NCI-H748 treated with DMSO at 0.1 percent for 48 hours (cell line): Measurements from ENCODE around the gene ATAD2B.

Source experiments
- DNase-seq: peaks from one replicate; lab custom pipeline; 2025; lab: John Stamatoyannopoulos, UW

ATAD2B gene

DNA sequence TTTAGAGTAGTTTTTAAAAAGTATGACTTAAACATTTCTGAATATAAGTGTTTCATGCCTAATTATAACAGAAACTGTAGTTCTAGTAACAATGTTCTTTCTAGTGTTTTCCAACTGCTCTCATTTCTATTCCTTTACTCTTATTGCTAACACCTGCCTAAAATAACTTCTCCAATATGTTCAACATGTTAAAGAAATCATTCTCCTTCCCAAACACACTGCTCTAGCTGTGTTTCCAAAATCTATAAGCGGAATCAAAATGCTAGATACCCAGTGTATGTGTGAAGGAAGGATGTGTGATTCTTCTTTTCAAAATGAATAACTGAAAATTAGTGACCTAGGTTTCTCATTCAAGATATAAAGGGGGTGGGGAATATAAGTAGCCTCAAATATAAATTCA, 89.1 kb downstream of the ATAD2B start:
- DNase-seq: no peak

DNA sequence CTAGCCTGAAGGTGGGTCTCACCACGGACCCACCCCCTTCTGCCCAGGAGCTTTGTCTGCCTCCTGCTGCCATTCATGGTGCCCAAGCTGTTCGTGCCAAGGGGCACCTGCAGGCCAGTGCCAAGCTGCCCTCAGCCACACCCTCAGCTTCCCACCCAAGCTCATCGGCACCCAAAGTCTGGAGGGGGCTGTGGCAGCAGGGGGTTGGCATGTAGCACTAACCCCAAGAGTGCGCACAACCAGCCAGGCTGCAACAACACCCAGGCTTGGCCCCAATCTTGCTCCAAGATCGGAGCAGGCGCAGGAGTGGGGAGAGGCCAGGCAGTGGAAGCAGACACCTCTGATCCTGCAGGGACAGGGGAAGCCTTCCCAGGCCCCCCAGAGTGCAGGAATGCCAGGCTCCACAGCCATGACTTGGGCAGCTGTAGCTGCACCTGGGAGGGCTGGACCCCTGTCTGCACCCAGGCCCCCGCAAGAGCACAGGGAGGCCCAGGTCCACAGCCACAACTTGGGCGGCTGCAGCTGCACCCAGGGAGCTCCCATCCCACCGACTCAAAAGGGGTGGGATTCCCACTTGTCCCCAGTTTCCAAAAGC, 89.9 kb downstream of the ATAD2B start:
- no peak for DNase-seq

DNA sequence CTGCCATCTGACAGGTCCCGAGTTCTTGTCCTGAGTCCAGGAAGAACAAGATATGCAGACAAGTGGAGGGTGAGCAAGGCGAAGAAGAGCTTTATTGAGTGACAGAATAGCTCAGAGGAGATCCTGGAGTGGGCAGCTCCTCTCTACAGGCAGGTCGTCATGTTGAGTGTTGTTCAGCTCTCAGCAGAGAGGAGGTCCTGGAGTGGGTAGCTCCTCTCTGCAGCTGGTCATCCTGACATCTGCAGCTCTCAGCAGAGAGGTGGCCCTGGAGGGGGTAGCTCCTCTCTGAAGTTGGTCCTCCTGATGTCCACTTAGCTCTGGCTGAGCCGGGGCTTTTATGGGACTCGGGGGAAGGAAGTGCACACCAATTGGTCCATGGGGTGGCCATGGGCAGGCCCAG, 90.4 kb downstream of the ATAD2B start:
- no peak for DNase-seq

DNA sequence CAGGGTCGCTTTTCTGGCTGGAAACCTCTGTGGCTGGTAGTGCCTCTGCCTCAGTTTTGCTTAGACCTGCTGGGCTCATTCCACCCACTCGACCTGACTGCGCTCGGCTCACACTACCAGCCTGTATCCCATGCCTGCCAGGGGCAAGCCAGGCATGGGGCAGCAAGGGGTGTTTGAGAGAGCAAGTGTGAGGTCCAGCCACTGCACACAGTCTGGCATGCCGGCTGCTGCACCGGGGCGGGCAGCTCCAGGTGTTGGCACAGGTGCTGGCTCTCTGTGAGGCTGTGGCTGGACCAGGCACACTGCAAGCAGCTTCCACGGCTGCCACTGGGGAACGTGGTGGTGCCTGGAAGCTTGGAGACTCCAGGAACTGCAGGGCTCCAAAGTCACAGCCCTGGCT, 90.9 kb downstream of the ATAD2B start:
- no peak for DNase-seq

DNA sequence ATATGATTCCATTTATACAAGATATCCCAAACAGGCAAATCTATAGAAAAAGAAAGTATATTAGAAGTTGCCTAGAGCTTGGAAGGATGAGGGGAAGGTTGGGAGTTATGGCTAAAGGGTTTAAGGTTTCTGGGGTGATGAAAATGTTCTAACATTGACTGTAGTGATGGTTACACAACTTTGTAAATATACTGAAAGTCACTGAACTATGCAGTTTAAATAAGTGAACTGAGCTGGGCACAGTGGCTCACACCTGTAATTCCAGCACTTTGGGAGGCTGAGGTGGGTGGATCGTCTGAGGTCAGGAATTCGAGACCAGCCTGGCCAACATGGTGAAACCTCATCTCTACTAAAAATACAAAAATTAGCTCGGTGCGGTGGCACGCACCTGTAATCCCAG, 91.5 kb downstream of the ATAD2B start:
- DNase-seq: no peak

DNA sequence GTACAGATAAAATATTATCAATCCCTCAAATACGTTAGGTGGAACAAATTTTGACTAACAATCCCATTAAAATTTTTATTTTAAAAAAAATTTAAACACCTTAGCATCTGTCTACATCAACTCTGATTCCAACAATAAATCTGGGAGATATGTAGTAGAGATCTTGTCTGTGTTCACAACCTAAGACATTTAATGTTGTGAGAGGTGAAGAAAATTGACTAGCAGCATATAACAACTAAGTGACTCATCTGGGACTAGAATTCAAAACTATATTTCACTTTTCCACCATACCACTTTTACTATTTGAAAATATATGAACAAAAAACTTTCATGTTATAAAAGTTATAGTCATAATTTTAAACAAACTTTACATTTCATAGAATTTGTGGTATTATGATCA, 97.9 kb downstream of the ATAD2B start:
- DNase-seq: no peak

DNA sequence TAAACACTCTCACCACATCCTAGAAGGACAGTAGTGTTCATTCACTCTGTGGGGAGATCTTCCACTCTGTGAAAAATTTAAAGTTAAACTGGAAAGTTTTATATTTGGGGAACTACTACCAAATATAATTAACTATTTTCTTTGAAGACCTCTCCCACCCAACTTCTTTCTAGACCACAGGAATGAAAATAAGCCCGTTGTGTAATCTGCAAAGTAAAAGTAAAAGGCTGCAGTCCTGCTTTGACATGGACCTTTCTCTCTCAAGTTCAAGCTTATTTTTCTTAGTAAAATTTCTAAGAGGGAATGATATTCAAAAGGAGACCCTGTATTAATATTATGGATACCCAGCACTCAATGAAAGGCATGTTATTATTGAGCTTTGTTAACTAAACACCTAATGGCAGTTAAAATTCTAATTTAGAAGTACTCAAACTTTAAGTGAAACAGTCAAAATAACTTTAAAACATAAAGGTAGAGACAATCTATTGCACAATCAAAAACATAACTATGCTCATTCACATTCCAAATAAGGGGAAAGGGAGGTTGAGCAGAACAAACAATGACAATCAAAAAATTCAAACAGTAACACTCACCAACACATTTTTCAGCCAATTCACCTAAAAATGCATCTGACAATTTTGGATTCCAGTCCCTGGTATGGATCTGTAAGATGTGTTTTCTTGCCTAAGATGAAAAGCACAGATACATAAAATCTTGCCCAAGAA, 98.5 kb downstream of the ATAD2B start:
- no peak for DNase-seq

DNA sequence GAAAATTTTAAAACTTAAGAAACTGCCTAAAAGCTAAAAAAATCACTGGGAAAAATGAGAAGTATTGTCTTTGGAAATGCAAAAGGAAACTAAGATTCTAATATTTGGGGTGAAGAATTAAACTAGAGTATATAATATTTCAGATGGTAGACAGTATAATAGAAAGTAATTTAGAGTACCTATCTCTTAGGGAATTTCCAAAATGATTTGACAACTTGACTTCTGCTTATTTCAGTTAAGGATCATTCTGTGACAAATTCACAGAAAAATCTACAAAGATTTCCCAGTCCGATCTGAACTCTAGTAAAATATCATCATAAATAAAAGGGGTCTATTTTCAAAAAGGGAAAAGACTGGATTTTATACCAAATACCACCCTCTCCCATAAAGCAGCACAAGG, 99.6 kb downstream of the ATAD2B start:
- no peak for DNase-seq

DNA sequence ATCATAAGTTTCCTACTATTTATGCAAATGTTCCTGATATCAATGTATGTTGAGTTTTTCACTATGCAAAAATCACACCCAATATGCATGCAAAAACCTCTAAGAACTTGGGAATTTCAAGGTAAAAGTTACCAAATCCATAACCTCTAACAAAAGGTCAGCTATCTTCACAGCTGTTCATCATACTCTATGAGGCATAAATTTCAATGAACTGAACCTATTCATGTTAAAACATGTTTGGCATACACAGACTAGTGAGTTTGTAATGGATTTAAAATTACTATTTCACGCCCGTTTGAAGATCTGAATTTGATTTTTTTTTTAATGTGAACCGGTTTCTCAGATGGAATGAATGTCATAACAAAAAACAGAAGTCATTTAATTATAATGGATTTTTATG, 100.2 kb downstream of the ATAD2B start:
- no peak for DNase-seq

DNA sequence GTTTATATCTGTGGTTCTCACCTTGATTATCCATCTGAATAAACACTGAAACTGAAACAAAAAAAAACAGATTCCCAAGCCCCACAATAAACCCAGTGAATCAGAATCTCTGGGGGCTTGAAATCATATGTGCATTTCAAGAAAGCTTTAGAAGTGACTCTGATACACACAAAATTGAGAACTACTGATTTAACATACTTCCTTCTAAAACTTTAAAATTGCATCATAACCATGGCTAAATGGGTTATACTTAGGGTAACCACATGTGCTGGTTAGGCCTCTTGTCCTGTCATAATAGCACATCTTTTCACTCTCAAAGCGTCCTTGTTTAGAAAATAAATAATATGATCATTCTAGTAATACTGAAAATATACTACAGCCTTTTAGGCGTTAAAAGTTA, 100.9 kb downstream of the ATAD2B start:
- no peak for DNase-seq

DNA sequence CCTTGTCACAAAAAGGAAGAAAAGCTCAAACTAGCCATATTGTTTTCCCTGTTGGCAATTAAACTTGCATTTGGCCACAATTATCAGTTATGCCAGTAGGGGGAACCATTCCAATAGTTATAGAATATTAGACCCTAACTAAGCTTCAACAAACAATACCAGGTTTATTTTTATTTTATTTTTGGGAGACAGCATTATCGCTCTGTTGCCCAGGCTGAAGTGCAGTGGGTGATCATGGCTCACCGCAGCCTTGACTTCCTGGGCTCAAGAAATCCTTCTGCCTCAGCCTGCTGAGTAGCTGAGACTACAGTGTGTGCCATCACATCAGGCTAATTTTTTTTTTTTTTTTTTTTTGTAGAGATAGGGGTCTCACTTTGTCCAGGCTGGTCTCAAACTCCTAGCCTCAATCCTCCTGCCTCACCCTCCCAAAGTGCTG, 102.1 kb downstream of the ATAD2B start:
- DNase-seq: peak; percentile 55

DNA sequence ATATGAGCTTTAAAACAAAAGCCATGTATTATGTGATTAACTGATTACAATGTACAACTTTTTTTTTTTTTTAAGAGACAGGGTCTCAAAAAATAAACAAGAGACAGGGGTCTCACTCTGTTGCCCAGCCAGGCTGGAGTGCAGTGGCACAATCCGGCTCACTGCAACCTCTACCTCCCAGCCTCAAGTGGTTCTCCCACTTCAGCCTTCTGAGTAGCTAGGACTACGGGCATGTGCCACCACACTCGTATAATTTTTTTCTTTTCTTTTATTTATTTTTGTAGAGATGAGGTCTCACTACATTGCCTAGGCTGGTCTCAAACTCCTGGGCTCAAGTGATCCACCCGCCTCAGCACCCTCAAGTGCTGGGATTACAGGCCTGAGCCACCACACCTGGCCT, 103.1 kb downstream of the ATAD2B start:
- DNase-seq: no peak

DNA sequence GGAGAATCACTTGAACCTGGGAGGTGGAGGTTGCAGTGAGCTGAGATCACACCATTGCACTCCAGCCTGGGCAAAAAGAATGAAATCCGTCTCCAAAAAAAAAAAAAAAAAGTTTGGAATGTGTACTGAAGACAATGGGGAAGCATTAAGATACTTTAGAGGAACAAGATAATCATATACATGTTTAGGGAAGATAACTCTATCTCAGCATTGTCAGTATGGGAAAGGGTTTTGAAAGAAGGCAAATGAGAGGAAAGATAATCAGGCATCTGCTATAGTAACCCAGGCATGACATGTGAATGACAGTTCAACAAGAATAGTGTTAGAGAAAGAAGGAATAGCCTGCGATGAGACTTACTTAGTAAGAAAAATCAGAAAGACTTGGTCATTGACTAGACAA, 112.0 kb downstream of the ATAD2B start:
- no peak for DNase-seq

DNA sequence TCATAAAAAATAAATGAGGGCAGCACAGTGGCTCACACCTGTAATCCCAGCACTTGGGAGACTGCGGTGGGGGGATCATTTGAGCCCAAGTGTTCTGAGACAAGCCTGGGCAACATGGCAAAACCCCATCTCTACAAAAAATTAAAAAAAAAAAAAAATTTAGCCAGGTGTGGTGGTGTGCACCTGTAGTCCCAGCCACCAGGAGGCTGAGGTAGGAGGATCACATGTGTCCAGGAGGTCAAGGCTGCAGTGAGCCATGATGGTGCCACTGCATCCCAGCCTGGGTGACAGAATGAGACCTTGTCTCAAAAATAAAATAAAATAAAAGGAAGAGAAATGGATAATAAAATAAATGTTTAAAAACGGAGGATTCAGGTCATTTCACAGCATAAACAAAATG, 113.5 kb downstream of the ATAD2B start:
- no peak for DNase-seq

DNA sequence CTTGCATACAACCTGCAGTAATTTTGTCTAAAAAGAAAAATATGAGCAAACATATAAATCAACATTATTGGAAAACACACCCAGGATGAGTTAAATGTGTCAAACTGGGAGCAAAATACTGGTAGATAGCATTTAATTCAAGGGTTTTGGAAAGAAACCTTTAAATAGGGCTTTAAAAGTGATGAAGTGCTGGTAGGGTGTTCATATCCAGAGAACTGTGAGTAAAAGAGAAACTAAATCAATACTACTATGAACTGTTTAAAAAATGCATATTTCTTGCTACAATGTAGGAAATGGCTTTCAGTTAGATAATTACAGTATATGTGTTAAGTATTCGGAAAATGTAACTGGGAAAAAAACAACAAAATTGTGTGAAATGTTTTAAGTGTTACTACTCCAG, 117.8 kb downstream of the ATAD2B start:
- no peak for DNase-seq

DNA sequence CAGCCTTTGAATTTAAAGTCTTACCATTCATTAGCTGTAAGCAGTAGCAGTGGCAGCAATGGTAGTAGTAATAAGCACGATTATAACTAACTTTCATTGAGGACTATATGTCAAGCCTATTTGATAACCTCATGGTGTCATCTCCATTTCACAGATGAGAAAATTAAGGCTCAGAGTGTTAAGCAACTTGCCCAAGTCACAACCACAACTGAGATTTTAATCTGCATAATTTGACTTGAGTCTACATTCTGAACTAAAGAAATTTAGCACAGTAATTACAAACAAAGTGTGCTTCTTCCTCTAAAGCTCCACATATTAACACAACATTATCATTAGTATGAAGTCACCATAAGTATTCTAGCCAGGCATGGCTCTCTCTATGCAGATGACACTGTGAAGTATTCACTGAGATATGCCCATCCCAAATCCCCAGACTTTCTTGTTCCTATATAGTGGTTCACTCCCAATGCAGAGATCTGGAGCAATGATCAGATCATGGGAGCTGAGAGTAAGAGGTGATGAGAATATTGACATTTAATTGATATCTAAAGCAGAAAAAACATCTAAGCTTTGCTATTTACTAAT, 120.2 kb downstream of the ATAD2B start:
- DNase-seq: no peak

DNA sequence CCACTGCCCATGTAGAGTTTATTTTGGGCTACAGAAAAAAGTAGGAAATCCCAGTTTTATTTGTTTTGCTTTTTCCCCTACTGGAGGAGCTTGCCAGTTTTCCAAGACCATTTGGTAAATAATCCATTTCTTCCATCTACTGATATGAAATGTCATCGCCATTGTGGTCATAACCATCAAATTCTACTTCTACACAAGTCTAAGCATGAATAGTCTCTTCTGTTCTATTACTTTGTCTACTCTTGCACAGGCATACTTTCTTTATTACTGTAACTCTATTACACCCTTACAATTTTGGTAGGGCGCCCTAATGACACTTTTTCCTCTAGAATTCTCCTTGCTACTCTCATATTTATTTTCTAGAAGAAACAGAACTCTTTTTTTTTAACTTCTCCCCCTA, 120.7 kb downstream of the ATAD2B start:
- no peak for DNase-seq

DNA sequence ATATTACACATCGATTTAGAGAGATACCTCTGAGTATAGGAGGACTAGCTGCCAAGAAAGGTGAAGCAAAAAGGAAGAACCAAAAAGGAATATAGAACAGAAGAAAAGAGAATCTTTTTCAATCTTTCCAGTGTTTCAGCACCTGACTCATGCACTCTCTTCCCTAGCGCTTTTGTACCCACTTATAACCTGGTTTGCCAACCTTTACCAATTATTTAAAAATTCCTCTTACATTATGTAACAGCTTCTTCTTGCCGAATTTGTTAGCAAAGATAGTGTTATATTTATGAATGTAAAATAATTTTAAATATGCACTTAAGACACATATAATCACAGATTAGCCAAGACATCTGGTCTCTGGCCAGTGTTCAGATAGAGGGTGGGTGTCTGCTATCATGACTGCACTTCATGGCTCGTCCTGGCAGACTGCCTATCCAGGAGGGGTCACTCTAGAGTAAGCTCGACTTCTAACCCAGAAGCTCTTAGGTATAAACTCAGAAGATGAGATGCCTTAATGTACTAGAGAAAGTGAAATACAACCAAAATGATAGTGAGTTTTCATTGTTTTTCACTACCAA, 122.9 kb downstream of the ATAD2B start:
- no peak for DNase-seq

DNA sequence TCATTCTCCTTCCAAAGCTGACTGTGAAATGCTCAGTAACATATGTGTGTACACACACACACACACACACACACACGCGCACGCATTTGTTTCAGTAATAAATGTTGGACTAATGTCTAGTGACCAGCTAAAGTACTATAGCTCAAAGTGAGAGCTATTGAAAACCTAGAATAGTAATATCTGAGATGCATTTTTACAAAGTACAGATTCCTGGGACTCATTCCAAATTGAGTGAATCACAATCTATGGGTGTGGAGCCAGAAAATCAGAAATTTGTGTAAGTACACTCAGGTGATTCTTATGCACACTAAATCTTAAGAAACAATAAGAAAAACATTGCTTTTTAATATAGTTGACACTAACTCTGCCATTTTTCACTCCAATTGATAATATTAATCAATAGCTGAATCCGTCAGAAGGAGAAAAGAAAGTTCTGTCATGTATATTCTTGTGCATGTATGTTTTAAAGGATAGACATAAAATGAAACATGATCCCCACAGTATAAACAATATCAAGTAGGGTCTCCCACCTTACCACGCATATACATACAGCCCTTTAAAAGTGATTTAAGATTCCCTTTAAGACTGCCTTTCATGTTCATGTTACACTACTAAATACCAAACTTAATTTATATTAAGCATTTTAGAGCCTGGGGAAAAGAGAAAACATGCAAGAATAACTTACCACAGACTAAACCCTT, 123.5 kb downstream of the ATAD2B start:
- DNase-seq: no peak

DNA sequence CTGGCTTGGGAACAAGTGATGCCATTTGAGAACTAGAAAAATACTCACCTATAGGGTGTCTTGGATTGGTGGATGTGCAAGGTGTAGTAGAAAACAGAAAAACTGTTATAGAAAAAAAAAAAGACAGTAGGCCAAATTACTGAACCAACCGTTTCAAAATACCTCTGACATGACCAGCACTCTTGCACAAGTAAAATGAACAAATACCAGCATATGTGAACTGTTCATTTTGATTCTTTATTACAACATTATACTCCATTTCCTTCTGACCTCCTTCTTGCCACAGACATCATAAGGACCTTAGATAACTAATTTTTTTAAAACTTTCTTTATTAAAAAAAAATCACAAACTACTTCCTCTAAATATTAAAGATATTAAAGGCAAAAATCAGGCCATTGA, 125.5 kb downstream of the ATAD2B start:
- no peak for DNase-seq

DNA sequence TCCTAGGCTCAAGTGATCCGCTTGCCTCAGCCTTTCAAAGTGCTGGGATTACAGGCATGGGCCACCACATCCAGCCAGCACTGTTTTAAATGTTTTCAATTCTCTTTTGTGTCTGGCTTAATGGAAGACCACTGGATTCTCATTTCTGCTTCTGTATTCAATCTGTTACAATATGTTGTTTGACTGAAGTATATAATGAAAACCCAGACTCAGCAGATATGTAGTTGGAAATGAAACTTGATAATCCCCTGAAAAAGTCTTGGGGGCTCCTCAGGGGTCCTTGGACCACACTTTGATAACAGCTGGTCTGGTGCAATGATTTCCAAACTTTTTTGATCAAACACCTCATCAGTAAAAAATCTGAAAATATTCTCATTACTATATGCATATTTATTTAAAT, 132.7 kb downstream of the ATAD2B start:
- DNase-seq: no peak

DNA sequence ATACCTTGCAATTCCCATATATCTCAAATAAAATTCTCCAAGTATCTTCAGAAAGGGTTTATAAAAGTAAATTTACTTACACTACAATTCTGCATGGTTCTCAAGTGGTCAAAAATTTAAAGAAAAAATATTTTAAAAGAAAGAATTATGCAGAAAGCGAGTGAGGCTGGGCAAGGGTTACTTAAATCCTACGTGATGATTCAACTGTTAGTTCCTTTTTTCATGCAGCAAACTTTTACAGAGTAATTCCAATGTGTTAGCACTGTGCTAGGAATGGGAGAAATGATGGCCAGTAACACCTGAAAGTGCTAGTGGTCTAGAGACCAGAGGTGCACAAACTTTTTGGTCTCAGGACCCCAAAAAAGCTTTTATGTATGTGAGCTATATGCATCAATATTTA, 133.4 kb downstream of the ATAD2B start:
- no peak for DNase-seq

DNA sequence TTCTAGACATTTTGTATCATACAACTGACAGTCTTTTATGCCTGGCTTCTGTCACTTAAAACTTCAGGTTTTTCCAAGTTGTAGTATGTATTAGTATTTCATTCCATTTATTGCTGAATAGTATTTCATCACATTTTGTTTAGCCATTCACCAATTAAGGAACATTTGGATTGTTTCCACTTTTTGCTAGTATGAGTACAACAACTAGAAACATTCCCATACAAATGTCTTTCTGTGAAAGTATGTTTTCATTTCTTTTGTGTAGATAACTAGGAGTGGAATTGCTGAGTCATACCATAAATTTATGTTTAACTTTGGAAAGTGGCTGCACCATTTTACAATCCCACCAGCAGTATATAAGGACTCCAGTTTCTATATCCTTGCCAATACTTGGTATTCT, 135.9 kb downstream of the ATAD2B start:
- DNase-seq: no peak
